Central memory CD4-positive, alpha-beta T cell (primary cell): ENCODE measurements around the gene CHADL.
"Not testable (repeated sequence)": the region's sequence is repeated elsewhere in the genome, so short reads cannot be mapped to it uniquely, and the experiment has no call there.

Source experiments
- DNase-seq: peaks from one replicate; pipeline ENCODE4 v3.0.0; 2022
- total RNA-seq, 3 experiments: gene quantifications; one replicate each; lab custom pipeline; 2026; lab: John Stamatoyannopoulos, UW

CHADL gene
- total RNA-seq, result 0.63 to 1.7 (median 0.76) reads per million in 3 experiments

- no peak for DNase-seq
Measured at GRCh38 chr22:41240377-41241132, at the start of gene CHADL. TSS of gene CHADL (minus strand) at chr22:41240931. CDS start at chr22:41240881, 50 bp downstream.

GRCh38 chr22:41289671-41290070, 48.9 kb upstream of the CHADL start:
- no peak for DNase-seq

GRCh38 chr22:41288245-41288946, 47.7 kb upstream of the CHADL start:
- DNase-seq, result no peak

GRCh38 chr22:41286639-41287091, 45.9 kb upstream of the CHADL start:
- DNase-seq, result no peak

GRCh38 chr22:41285820-41286638, 45.3 kb upstream of the CHADL start, which contains the start of gene RANGAP1:
TSS of gene RANGAP1 (minus strand) at chr22:41286187. CDS start at chr22:41281044, 5,143 bp downstream.
- DNase-seq, result peak; percentile 99

GRCh38 chr22:41285441-41285819, 44.7 kb upstream of the CHADL start:
- peak; percentile 92 for DNase-seq

- DNase-seq, result no peak
Measured at GRCh38 chr22:41284465-41284864, 43.7 kb upstream of the CHADL start.

GRCh38 chr22:41280854-41281253, 40.1 kb upstream of the CHADL start:
- DNase-seq, result no peak

GRCh38 chr22:41280065-41280464, 39.3 kb upstream of the CHADL start:
- DNase-seq, result no peak

GRCh38 chr22:41274856-41275255, 34.1 kb upstream of the CHADL start:
- DNase-seq, result no peak

GRCh38 chr22:41273128-41273527, 32.4 kb upstream of the CHADL start:
- no peak for DNase-seq

- DNase-seq, result no peak
Measured at GRCh38 chr22:41271787-41272186, 31.1 kb upstream of the CHADL start.

GRCh38 chr22:41267958-41268357, 27.2 kb upstream of the CHADL start:
- no peak for DNase-seq

GRCh38 chr22:41264408-41264941, 23.7 kb upstream of the CHADL start:
- DNase-seq, result no peak

- no peak for DNase-seq
Measured at GRCh38 chr22:41263704-41264103, 23.0 kb upstream of the CHADL start.

- DNase-seq, result no peak
Measured at GRCh38 chr22:41262250-41262765, 21.6 kb upstream of the CHADL start.

GRCh38 chr22:41261541-41262249, 21.0 kb upstream of the CHADL start:
- DNase-seq, result no peak

- DNase-seq, result no peak
Measured at GRCh38 chr22:41260871-41261270, 20.1 kb upstream of the CHADL start.

GRCh38 chr22:41259756-41260155, 19.0 kb upstream of the CHADL start:
- DNase-seq, result not testable (repeated sequence)

- DNase-seq, result no peak
Measured at GRCh38 chr22:41257696-41258095, 17.0 kb upstream of the CHADL start.
